ENCODE results near the gene EXOC3.

DNA sequence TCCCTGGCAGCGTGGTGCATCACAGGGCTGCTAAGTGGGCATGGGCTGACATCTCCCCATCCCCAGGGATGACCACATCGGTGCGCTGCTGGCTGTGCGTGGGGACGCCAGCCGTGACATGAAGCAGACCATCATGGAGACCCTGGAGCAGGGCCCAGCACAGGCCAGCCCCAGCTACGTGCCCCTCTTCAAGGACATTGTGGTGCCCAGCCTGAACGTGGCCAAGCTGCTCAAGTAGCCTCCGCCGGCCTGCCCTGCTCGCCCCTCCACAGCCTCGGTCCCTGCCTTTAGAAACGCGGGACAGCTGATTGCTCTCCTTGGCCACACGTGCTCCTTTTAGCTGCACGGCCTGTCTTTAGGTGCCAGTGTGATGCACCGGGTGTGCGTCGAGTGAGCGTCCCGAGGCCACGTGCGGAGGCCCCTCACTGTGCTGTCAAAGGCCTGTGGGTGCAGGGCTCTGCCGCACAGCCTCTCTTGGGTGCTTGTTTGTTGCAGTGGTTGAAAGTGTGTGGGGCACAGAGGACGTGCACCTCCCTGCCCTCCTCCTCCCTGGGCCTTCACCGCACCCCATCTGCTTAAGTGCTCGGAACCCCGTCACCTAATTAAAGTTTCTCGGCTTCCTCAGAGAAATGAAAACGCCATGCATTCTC, 23.8 kb downstream of the EXOC3 start:
- TF ChIP-seq, protein P1, sequence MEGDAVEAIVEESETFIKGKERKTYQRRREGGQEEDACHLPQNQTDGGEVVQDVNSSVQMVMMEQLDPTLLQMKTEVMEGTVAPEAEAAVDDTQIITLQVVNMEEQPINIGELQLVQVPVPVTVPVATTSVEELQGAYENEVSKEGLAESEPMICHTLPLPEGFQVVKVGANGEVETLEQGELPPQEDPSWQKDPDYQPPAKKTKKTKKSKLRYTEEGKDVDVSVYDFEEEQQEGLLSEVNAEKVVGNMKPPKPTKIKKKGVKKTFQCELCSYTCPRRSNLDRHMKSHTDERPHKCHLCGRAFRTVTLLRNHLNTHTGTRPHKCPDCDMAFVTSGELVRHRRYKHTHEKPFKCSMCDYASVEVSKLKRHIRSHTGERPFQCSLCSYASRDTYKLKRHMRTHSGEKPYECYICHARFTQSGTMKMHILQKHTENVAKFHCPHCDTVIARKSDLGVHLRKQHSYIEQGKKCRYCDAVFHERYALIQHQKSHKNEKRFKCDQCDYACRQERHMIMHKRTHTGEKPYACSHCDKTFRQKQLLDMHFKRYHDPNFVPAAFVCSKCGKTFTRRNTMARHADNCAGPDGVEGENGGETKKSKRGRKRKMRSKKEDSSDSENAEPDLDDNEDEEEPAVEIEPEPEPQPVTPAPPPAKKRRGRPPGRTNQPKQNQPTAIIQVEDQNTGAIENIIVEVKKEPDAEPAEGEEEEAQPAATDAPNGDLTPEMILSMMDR (IDR thresholded peaks at IDR 0.05; ENCODE audit: low read depth, low read length), result no peak
- no peak for TF ChIP-seq EZH2phosphoT487 (IDR thresholded peaks at IDR 0.05; ENCODE audit: low read depth)
